Skin epidermis (tissue), 12 donors: ENCODE results near the gene YPEL3.
"Not testable (repeated sequence)": the region's sequence is repeated elsewhere in the genome, so short reads cannot be mapped to it uniquely, and the experiment has no call there.

Experiments used
- H3K27ac ChIP-seq, 21 experiments: fragments of 200-600 bp; sonication (generic) in 11 of 21; one replicate each; pipeline ENCODE4 v1.5.0; 2020; ENCODE audit warnings: mild to moderate bottlenecking in 3 of 21, inconsistent platforms in 2 of 21, moderate library complexity in 2 of 21
- H3K4me3 ChIP-seq, 7 experiments: fragments of 200-600 bp; sonication (generic) in 2 of 7; one replicate each; pipeline ENCODE4 v1.5.0; 2020; ENCODE audit warnings: inconsistent platforms in 2 of 7, mild to moderate bottlenecking in 2 of 7, moderate library complexity in 1 of 7

The YPEL3 gene, protein sequence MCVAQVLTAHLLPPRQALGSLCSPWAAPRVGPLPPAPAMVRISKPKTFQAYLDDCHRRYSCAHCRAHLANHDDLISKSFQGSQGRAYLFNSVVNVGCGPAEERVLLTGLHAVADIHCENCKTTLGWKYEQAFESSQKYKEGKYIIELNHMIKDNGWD

DNA sequence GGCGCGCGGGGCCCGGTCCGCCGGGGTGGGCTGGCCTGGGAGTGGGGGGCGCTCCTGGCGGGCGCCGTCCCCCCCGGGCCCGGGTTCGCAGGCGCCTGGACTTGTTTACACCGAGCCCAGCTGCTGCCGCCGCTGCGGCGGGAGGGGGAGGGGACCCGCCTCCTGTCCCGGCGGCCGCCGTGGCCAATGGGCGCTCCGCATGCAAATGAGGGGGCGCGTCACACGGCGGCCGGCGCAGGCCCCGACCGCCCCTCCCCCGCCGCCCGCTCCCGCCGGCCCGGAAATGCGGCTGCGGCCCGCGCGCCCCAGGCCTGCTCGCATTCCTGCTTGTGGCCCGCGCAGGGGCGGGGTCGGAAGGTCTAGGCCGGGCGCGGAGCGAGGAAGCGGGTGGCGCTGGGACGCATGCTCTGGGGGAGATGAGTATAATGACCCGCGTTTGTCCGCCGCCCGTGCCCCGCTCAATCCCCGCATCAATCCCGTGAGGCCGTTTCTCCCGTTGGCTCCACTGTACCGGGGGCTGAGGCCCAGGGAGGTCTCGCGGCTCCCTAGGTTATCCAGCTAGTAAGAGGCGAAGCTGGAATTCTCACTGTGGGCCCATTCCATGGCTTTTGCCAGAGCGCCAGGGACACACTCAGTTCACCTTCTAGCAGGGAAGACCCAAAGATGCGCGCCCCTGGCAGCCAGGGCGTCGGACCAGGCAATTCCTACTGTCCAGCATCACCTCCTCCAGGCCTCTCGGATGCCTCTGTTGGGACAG lies at the start of gene YPEL3:
TSS of gene YPEL3 (minus strand) at position 109 of the 757 bp plus-strand sequence. CDS start 731 bp downstream, outside the sequence.
- Histone ChIP-seq H3K4me3 (peak within 1 kb of the TSS; percentile 40 to 80 (median 61)), H3K27ac (peak within 1 kb of the TSS; percentile 62 to 98 (median 92))

DNA sequence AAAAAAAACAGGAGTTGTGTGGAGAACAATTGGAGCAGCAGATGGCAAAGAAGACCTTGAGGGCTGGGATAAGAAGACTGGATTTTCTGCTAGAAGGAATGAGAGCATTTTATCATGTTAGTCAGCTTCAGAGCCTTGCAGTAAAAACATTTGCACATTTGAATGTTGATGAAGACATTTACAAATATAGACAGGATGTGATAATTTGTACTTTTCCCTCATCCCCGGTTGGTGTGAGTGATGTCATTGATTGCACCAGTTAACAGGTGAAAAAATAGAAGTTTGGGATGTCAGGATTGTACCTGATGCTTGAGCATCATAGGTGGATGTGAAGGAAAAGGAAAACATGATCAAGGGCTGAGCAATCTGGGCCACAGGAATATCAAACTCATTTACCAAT lies 49.6 kb upstream of the YPEL3 start:
- Histone ChIP-seq H3K27ac (no peak overlapping the region), H3K4me3 (no peak overlapping the region)

DNA sequence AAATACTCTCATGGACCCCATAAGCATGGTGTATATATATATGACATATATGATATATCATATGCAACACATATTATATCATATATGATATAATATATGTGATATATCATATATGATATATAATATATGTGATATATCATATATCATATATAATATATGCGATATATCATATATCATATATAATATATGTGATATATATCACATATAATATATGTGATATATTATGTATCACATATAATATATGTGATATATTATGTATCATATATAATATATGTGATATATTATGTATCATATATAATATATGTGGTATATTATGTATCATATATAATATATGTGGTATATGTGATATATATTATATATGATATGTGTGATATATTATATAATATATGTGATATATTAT lies 48.9 kb upstream of the YPEL3 start:
- Histone ChIP-seq H3K4me3 (no peak overlapping the region), H3K27ac (no peak overlapping the region)

DNA sequence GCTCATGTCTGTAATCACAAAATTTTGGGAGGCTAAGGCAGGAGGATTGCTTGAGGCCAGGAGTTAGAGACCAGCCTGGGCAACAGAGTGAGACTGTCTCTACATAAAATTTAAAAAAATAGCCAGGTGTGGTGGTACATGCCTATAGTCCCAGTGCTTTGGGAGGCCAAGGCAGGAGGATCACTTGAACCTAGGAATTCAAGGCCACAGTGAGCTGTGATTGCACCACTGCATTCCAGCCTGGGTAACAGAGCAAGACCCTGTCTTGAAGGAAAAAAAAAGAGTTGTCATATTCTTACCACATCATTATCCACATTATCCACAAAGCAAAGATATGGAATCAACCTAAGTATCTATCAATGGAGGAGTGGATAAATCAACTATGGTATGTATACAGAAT lies 48.0 kb upstream of the YPEL3 start:
- Histone ChIP-seq H3K27ac (no peak overlapping the region), H3K4me3 (no peak overlapping the region)

DNA sequence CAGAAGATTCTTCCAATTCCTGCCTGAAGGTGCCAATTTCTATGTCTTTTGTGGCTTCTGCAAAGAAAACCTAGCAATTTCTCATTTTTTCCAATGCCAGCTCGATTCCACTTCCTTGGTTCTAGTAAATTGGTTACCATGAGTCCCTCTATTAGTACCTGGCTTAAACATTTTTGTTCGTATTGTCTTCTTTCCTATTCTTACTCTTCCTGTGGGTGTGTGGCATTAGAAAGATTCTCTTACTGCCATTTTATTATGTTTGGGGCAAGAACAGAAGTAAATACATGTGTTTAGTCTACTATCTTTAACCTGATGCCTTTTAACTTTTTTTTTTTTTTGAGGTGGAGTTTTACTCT lies 47.3 kb upstream of the YPEL3 start:
- Histone ChIP-seq H3K27ac (no peak overlapping the region), H3K4me3 (no peak overlapping the region)

DNA sequence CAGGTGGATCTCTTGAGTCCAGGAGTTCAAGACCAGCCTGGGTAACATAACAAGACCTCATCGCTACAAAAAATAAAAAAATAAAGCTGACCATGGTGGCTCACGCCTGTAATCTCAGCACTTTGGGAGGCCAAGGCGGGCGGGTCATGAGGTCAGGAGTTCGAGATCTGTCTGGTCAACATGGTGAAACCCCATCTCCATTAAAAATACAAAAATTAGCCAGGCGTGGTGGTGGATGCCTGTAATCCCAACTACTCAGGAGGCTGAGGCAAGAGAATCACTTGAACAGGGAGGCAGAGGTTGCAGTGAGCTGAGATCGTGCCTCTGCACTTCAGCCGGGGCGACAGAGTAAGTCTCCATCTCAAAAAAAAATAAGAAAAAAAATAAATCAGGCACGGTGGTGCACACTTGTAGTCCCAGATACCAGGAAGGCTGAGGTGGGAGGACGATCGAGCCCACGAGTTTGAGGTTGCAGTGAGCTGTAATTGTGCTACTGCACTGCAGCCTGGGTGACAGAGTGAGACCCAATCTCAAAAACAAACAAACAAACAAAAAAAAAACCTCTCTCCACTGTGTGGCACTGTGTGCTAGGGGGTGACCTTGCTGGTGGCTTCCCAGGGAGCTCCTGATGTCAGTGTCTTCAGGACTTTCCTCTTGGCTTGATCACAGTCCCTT lies 46.8 kb upstream of the YPEL3 start:
- H3K27ac ChIP-seq: no peak overlapping the region
- H3K4me3 ChIP-seq: no peak overlapping the region

DNA sequence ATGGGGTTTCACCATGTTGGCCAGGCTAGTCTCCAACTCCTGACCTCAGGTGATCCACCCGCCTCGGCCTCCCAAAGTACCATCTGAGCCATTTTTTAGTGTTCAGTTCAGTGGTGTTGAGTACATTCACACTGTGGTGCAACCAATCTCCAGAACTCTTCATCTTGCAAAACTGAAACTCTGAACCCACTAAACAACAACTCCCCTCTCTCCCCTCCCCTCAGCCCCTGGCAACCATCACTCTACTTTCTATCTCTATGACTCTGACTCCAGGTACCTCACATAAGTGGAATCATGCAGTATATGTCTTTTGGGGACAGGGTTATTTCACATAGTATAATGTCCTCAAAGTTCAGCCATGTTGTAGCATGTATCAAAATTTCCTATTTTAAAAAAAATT lies 45.7 kb upstream of the YPEL3 start:
- Histone ChIP-seq H3K27ac (no peak overlapping the region), H3K4me3 (no peak overlapping the region)

DNA sequence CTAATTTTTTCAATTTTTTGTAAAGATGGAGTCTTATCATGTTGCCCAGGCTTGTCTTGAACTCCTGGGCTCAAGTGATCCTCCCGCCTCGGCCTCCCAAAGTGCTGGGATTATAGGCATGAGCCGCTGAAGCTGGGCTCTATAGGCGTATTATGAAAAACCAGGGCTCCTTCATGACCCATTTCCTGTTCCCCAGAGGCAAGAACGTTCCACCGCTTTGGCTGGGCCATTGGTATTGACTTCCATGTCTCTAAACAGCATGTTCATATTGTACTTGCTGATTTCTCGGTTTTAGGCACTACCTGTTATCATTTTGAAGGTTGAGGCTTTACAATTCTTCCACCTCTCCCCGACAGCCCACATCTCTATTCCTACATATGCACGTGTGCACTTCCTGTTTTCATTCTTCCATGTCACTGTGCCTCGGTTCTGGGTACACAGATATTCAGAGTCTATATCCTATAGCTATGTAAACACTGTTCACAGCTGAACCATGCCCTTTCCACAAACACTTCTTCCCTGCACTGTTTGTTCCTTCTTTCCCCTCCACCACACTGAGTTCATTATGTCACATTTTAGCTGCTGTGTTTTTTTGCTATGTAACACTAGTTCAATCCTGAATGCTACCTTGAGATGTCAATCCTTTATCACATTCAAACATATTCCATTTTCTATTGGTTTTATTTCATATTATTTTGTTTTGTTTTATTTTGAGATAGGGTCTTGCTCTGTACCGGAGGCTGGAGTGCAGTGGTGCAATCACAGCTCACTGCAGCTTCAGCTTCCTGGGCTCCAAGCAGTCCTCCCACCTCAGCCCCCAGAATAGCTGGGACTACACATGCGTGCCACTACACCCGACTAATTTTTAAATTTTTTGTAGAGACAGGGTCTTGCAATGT lies 43.8 kb upstream of the YPEL3 start:
- no peak overlapping the region for H3K4me3 ChIP-seq
- peak overlapping the region in 1 of 21 experiments; percentile 10 for H3K27ac ChIP-seq

DNA sequence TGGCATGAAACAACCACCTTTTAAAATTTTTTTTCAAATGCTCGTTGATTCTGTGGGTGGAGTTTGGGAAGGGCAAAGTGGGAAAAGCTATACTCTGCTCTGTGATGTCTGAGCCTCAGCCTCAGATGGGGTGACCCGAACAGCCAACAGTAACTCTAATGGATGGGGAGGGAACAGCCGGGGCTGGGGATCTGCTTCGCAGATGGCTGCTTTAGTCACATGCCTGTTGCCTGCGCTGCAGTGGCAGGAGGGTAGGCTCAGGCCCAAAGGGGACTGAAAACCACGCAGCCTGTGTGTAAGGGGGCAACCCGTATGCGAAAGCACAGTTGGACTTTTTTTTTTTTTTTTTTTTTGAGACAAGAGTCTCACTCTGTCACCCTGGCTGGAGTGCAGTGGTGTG lies 41.9 kb upstream of the YPEL3 start:
- no peak overlapping the region for H3K4me3 ChIP-seq
- no peak overlapping the region for H3K27ac ChIP-seq

DNA sequence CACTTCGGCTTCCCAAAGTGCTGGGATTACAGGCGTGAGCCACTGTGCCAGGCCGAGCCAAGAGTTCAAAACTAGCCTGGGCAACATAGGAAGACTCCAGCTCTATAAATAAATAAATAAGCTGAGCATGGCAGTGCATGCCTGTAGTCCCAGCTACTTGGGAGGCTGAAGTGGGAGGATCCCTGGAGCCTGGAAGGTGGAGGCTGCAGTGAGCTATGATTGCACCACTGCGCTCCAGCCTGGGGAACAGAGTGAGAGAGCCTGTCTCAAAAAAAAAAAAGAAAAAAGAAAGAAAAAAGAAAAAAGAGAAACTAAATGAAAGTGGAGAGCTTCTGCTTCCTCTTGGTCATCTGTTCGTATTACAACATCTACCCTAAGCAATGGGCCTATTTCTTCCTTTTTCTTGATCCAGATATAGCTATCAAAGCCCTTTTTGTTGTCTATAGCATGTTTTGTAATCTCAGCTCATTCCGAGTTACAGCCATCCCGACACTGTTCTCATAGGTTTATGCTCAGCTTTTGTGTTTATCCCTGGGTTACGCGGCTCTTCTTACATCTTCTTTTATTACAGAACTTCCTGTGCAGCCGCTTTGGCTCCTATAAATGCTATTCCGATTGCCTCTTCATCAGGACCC lies 41.1 kb upstream of the YPEL3 start:
- Histone ChIP-seq H3K27ac (no peak overlapping the region), H3K4me3 (no peak overlapping the region)

DNA sequence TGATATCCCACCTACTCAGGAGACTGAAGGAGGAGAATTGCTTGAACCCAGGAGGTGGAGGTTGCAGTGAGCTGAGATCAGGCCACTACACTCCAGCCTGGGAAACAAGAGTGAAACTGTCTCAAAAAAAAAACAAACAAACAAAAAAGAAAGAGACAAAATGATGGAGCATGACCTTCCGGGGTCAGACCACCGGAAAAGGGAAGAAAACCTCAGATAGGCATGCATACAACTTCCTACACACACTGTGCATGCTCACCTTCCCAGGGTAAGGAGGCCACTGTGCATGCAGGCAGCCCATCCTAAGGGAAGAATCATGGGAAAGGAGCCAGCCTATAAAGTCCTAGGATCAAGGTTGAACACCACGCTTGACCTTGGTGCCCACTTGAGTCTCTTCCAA lies 36.6 kb upstream of the YPEL3 start:
- H3K4me3 ChIP-seq: no peak overlapping the region
- H3K27ac ChIP-seq: no peak overlapping the region

DNA sequence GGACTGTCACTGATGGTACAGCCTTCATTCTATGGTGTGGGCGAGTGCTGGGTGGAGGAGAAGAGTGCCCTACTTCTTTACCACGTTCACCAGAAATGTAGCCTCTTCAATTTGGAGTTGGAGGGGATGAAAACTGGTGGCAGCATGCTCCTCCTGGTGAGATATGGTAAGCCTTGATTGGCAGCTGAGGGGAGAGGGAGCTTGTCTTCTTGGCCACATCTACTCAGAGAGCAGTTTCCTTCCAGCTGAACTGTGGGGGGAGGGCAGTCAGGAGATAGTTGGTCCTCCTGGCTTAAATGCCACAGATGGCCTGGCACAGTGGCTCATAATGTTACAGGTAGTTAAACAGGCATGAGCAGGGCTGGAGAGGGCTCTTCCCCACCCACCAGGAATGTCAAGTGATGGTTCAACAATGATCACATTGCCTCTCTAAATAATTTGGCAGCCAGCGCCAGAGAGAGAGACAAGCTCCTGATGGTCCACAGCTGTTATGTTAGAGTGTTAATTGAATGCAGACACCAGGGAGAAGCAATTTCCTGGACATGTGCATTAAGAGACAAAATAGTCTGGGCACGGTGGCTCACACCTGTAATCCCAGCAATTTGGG lies 36.0 kb upstream of the YPEL3 start:
- Histone ChIP-seq H3K4me3 (no peak overlapping the region), H3K27ac (no peak overlapping the region)

DNA sequence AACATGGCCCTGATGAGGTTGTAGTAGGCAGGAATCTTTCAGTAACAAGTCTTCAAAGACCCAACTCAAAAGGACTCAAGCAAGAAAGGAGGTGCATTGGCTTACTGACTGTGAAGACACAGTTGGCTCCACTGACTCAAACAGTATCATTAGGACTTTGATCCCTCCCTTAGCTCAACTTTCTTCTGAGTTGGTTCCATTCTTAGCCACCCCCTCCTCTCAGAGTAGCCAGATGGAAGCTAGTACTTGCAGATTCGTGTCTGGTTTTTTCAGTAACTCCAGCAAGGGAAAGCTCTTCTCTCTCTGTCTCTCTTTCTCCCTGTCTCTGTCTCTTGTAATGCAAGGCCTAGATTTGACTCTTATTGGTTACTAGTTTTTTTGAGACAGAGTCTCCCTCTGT lies 32.0 kb upstream of the YPEL3 start:
- Histone ChIP-seq H3K4me3 (no peak overlapping the region), H3K27ac (no peak overlapping the region)

DNA sequence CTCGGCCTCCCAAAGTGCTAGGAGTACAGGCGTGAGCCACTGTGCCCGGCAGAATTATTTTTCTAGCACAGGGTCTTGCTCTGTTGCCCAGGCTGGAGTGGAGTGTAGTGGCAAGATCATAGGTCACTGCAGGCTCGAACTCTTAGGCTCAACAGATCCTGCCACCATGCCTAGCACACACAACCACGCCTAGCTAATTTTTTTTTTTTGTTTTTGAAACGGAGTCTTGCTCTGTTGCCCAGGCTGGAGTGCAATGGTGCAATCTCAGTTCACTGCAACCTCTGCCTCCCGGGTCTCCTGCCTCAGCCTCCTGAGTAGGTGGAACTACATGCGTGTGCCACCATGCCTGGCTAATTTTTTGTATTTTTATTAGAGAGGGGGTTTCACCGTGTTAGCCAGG lies 29.7 kb upstream of the YPEL3 start:
- H3K4me3 ChIP-seq, H3K27ac ChIP-seq: not testable (repeated sequence)

DNA sequence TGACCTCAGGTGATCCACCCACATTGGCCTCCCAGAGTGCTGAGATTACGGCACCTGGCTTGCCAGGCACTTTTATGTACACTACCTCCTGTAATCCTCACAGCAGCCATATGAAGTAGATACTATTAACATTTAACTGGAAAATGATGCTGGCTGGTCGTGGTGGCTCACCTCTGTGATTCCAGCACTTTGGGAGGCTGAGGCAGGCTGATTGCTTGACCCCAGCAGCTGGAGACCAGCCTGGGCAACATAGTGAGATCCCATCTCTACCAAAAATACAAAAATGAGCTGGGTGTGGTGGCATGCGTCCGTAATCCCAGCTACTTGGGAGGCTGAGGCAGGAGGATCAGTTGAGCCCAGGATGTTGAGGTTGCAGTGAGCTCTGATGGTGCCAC lies 29.0 kb upstream of the YPEL3 start:
- Histone ChIP-seq H3K4me3 (no peak overlapping the region), H3K27ac (peak overlapping the region in 12 of 21 experiments; percentile 16 to 92 (median 46))

DNA sequence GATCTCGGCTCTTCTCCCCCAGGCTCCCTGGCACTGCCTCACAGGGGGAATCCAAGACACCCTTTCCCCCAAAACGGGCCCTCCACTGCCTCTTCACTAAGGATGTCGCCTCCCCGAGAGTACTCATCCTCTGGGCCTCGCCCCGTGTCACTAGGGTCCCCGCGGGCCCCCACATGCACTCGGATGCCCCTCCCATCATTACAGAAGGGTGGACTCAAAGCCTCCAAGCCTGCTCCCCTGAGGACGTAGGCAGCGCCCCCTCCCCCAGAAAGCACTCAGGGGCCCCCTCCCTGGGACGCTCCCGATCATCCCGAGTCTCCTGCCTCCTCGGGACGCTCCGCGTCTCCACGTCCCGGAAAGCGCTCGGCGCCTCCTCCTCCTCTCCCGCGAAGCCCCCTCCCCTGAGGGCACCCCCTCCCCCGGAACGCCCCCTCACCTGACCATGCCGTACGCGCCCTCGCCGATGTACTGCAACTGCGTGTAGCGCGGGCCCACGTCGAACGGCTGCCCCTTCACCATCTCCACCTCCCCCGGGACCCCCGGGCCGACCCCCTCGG lies 26.7 kb upstream of the YPEL3 start:
- Histone ChIP-seq H3K4me3 (peak overlapping the region; percentile 73 to 96 (median 89)), H3K27ac (peak overlapping the region; percentile 80 to 97 (median 92))

DNA sequence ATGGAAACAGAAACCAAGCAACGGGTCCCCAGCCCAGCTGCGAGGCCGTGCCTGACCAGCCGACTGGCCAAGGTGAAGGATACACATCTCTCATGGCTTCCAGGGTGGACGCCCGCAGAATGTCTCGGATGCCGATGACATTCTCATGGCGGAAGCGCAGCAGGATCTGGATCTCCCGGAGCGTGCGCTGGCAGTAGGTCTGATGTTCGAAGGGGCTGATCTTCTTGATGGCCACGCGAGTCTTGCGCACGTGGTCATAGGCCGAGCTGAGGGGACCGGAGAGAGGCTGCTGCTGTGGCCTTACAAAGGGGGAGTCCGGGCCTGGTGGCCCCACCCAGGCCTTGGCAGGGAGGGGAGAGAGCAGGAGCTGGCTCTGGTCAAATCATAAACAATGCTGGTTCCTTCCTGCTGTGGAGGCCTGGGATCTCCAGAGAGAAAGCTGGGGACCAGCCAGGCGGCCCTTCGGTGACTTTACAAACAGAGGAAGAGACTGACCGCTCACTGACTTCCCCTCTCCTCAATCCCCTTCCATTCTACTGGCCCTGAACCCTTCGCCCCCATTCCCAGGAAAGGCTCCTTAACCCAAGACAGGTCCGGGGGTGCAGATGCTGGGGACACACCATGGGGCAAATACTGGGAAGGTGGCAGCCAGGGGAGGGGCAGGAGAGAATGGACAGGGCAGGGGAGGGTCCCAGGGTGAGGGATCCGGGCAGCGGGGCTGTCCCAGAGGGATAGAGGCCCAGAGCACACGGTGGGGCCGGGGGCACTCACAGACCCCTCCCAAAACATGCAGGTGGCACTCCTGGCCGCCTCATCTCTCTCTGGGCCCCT lies 25.9 kb upstream of the YPEL3 start:
- H3K27ac ChIP-seq: peak overlapping the region; percentile 80 to 97 (median 92)
- H3K4me3 ChIP-seq: peak overlapping the region; percentile 73 to 96 (median 89)
